ENCODE data around the gene NUPR1. TPM values are rescaled to one million over a fixed set of nuclear protein-coding genes. Genes with fewer than 3 reads are reported as not detected.

Gene NUPR1
- total RNA-seq, 2 experiments from 2014 or later, result not detected

DNA sequence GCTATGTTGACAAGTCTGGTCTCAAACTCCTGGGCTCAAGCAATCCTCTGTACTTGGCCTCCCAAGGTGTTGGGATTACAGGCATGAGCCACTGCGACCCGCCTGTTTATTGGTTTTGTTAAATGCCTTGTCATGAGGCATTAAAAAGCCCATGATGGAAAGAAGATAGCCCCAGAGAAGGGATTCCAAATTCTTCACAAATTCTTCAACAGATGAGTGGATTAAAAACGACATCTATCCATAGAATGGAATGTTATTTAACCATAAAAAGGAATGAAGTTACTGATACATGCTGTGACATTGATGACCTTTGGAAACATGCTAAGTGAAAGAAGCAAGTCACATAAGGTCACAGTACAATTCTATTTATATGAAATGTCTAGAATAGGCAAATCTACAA lies 19.7 kb upstream of the NUPR1 start:
- Histone ChIP-seq H4K20me1 (ENCODE audit: insufficient read depth, low read length) (no peaks in the 10 kb centered on the region), H3K27ac (ENCODE audit: low read depth, low read length, poor library complexity, severe bottlenecking) (no peak overlapping the region), H3K9me2 (ENCODE audit: insufficient read depth, low read length) (no peaks in the 10 kb centered on the region), H3K9me3 (ENCODE audit: low read length) (no peaks in the 10 kb centered on the region), H3K4me1 (ENCODE audit: insufficient read depth, low read length, poor library complexity, severe bottlenecking) (peaks cover 17% of the 10 kb centered on the region), H3K4me2 (ENCODE audit: low read length) (no peak overlapping the region), H3K36me3 (ENCODE audit: insufficient read depth, low read length) (peaks cover 42% of the 10 kb centered on the region), H2AFZ (ENCODE audit: low read length) (no peak overlapping the region), H3K79me2 (ENCODE audit: insufficient read depth, low read depth, low read length) (peaks cover 25% of the 10 kb centered on the region; the same call in 1 of the 2 replicates), H3K4me3 (ENCODE audit: low read depth, low read length, poor library complexity, severe bottlenecking) (no peak overlapping the region)
- intact Hi-C loops (cut with micrococcal nuclease; ENCODE audit: unreplicated experiment), result no loop called here
- no peak for DNase-seq (ENCODE audit: low spot score)
- BruUV-seq (replicated peaks), result no TSS peak
- ChIA-PET POLR2A (no interaction called here), CTCF (ENCODE audit: unreplicated experiment) (interaction anchor here (0.6 kb wide), 1 partner anchor 10 kb away, joined by 8 read pairs; no protein-coding TSS in a partner anchor)
- TF ChIP-seq, protein P1, sequence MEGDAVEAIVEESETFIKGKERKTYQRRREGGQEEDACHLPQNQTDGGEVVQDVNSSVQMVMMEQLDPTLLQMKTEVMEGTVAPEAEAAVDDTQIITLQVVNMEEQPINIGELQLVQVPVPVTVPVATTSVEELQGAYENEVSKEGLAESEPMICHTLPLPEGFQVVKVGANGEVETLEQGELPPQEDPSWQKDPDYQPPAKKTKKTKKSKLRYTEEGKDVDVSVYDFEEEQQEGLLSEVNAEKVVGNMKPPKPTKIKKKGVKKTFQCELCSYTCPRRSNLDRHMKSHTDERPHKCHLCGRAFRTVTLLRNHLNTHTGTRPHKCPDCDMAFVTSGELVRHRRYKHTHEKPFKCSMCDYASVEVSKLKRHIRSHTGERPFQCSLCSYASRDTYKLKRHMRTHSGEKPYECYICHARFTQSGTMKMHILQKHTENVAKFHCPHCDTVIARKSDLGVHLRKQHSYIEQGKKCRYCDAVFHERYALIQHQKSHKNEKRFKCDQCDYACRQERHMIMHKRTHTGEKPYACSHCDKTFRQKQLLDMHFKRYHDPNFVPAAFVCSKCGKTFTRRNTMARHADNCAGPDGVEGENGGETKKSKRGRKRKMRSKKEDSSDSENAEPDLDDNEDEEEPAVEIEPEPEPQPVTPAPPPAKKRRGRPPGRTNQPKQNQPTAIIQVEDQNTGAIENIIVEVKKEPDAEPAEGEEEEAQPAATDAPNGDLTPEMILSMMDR (conservative IDR thresholded peaks at IDR 0.05; ENCODE audit: low read length), result no peak
- no peak for TF ChIP-seq EZH2phosphoT487 (IDR thresholded peaks at IDR 0.05; ENCODE audit: borderline replicate concordance, low read depth, low read length)

DNA sequence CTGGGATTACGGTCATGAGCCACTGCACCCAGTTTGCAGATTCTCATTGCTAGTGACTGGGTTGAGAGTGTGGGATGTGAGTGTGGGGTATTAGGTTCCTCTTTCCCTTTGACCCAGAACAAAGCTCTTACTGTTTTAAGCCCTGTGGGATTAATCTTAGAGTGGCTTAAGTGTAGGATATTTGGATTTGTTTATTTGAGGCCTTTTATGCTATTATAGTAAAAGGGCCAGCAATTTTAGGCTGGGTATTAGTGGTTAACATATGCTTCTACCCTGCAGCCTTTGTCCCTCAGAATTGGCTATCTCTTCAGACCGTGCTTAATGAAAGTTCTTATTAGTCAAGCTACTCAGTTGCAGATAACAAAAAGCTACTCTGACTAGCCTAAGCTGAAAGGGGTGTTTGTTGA lies 18.1 kb upstream of the NUPR1 start:
- Histone ChIP-seq H3K4me2 (ENCODE audit: low read length) (no peak overlapping the region), H3K79me2 (ENCODE audit: insufficient read depth, low read depth, low read length) (peaks cover 25% of the 10 kb centered on the region; the same call in 1 of the 2 replicates), H3K4me3 (ENCODE audit: low read depth, low read length, poor library complexity, severe bottlenecking) (no peak overlapping the region), H3K4me1 (ENCODE audit: insufficient read depth, low read length, poor library complexity, severe bottlenecking) (peaks cover 22% of the 10 kb centered on the region), H3K27ac (ENCODE audit: low read depth, low read length, poor library complexity, severe bottlenecking) (no peak overlapping the region), H3K9me2 (ENCODE audit: insufficient read depth, low read length) (no peaks in the 10 kb centered on the region), H4K20me1 (ENCODE audit: insufficient read depth, low read length) (no peaks in the 10 kb centered on the region), H3K9me3 (ENCODE audit: low read length) (no peaks in the 10 kb centered on the region), H3K36me3 (ENCODE audit: insufficient read depth, low read length) (peaks cover 42% of the 10 kb centered on the region), H2AFZ (ENCODE audit: low read length) (no peak overlapping the region)
- intact Hi-C loops (cut with micrococcal nuclease; ENCODE audit: unreplicated experiment), result no loop called here
- ChIA-PET CTCF (ENCODE audit: unreplicated experiment) (no interaction called here), POLR2A (no interaction called here)
- no peak for TF ChIP-seq EZH2phosphoT487 (IDR thresholded peaks at IDR 0.05; ENCODE audit: borderline replicate concordance, low read depth, low read length)
- TF ChIP-seq, protein P1 (conservative IDR thresholded peaks at IDR 0.05; ENCODE audit: low read length), result no peak
- BruUV-seq (replicated peaks), result no TSS peak
- no peak for DNase-seq (ENCODE audit: low spot score)

DNA sequence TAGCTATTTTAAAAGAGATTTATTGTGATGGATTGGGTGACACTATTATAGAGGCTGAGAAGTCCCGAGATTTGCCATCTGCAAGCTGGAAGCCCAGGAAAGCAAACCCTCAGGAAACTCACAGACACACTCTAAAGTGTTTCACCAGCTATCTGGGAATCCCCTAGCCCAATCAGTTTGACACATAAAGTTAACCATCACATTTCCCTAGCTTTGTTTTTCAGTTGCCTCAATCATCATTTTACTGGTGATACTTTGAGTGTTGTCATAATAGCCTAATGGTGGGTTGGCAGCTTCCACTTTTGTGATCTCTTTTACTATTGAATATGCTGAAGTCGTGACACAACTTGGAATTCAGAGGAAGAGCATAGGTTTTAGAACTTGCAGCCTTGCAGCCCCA lies 16.8 kb upstream of the NUPR1 start:
- Histone ChIP-seq H2AFZ (ENCODE audit: low read length) (no peak overlapping the region), H3K4me3 (ENCODE audit: low read depth, low read length, poor library complexity, severe bottlenecking) (no peak overlapping the region), H3K27ac (ENCODE audit: low read depth, low read length, poor library complexity, severe bottlenecking) (no peak overlapping the region), H3K4me2 (ENCODE audit: low read length) (peak overlapping the region; percentile 36), H3K9me3 (ENCODE audit: low read length) (no peaks in the 10 kb centered on the region), H3K9me2 (ENCODE audit: insufficient read depth, low read length) (no peaks in the 10 kb centered on the region), H3K4me1 (ENCODE audit: insufficient read depth, low read length, poor library complexity, severe bottlenecking) (peaks cover 22% of the 10 kb centered on the region), H4K20me1 (ENCODE audit: insufficient read depth, low read length) (no peaks in the 10 kb centered on the region), H3K79me2 (ENCODE audit: insufficient read depth, low read depth, low read length) (peaks cover 25% of the 10 kb centered on the region; the same call in 1 of the 2 replicates), H3K36me3 (ENCODE audit: insufficient read depth, low read length) (peaks cover 42% of the 10 kb centered on the region)
- TF ChIP-seq, protein P1 (conservative IDR thresholded peaks at IDR 0.05; ENCODE audit: low read length), result no peak
- TF ChIP-seq EZH2phosphoT487 (IDR thresholded peaks at IDR 0.05; ENCODE audit: borderline replicate concordance, low read depth, low read length), result no peak
- POLR2A ChIA-PET, result interaction anchor here (0.5 to 0.7 kb wide), 2 partner anchors 1296 to 1849 kb away, joined by 3 read pairs; no protein-coding TSS in a partner anchor
- BruUV-seq (replicated peaks), result TSS peak; percentile 57
- intact Hi-C loops (cut with micrococcal nuclease; ENCODE audit: unreplicated experiment), result no loop called here
- CTCF ChIA-PET (ENCODE audit: unreplicated experiment), result no interaction called here
- DNase-seq (ENCODE audit: low spot score), result no peak
